Measurements from ENCODE around the gene GINS2. TPM values are rescaled to one million over a fixed set of nuclear protein-coding genes. Genes with fewer than 3 reads are reported as not detected.

Gene GINS2
- total RNA-seq, 4 donors from 2014 or later: 2.0 to 10.4 TPM; not detected in 2

- Histone ChIP-seq H3K27me3 (no peaks in the 10 kb centered on the region), H3K4me3 (no peak overlapping the region), H3K36me3 (no peaks in the 10 kb centered on the region), H3K27ac (no peak overlapping the region), H3K9me3 (no peaks in the 10 kb centered on the region), H3K4me1 (no peaks in the 10 kb centered on the region)
- DNase-seq: no peak
- intact Hi-C loops (cut with DNase I; ENCODE audit: low total_unique reads): no loop called here
- TF ChIP-seq CTCF (IDR thresholded peaks at IDR 0.05): no peak
- no peak for TF ChIP-seq POLR2A (IDR thresholded peaks at IDR 0.05)
These were observed 24.8 kb downstream of the GINS2 start for GRCh38 chr16:85663891-85664321.

GRCh38 chr16:85662976-85663830 lies 25.6 kb downstream of the GINS2 start:
- H3K4me1 ChIP-seq: no peaks in the 10 kb centered on the region
- DNase-seq: no peak
- no peak for TF ChIP-seq POLR2A (IDR thresholded peaks at IDR 0.05)
- TF ChIP-seq CTCF (IDR thresholded peaks at IDR 0.05): no peak
- H3K36me3 ChIP-seq: no peaks in the 10 kb centered on the region
- no peak overlapping the region for H3K4me3 ChIP-seq
- H3K27ac ChIP-seq: no peak overlapping the region
- intact Hi-C loops (cut with DNase I; ENCODE audit: low total_unique reads): no loop called here
- H3K27me3 ChIP-seq: no peaks in the 10 kb centered on the region
- H3K9me3 ChIP-seq: no peaks in the 10 kb centered on the region

GRCh38 chr16:85662482-85662812 lies 26.3 kb downstream of the GINS2 start:
- intact Hi-C loops (cut with DNase I; ENCODE audit: low total_unique reads): no loop called here
- no peaks in the 10 kb centered on the region for H3K9me3 ChIP-seq
- TF ChIP-seq POLR2A (IDR thresholded peaks at IDR 0.05): no peak
- no peak for TF ChIP-seq CTCF (IDR thresholded peaks at IDR 0.05)
- no peaks in the 10 kb centered on the region for H3K27me3 ChIP-seq
- H3K27ac ChIP-seq: no peak overlapping the region
- H3K4me3 ChIP-seq: no peak overlapping the region
- no peaks in the 10 kb centered on the region for H3K36me3 ChIP-seq
- no peak for DNase-seq
- H3K4me1 ChIP-seq: no peaks in the 10 kb centered on the region

- H3K27ac ChIP-seq: no peak overlapping the region
- intact Hi-C loops (cut with DNase I; ENCODE audit: low total_unique reads): no loop called here
- no peak for DNase-seq
- H3K4me1 ChIP-seq: no peaks in the 10 kb centered on the region
- TF ChIP-seq CTCF (IDR thresholded peaks at IDR 0.05): no peak
- no peak for TF ChIP-seq POLR2A (IDR thresholded peaks at IDR 0.05)
- H3K36me3 ChIP-seq: no peaks in the 10 kb centered on the region
- no peak overlapping the region for H3K4me3 ChIP-seq
- no peaks in the 10 kb centered on the region for H3K9me3 ChIP-seq
- no peaks in the 10 kb centered on the region for H3K27me3 ChIP-seq
These were observed 26.8 kb downstream of the GINS2 start for GRCh38 chr16:85661740-85662481.
